ENCODE data around the gene INF2.

The INF2 gene

GRCh38 chr14:104697892-104698583 is 8.6 kb downstream of the INF2 start:
- no peak overlapping the region for H3K4me3 ChIP-seq (ENCODE audit: low read length)
- DNase-seq (ENCODE audit: low read depth), result no peak
- TF ChIP-seq, protein P1, sequence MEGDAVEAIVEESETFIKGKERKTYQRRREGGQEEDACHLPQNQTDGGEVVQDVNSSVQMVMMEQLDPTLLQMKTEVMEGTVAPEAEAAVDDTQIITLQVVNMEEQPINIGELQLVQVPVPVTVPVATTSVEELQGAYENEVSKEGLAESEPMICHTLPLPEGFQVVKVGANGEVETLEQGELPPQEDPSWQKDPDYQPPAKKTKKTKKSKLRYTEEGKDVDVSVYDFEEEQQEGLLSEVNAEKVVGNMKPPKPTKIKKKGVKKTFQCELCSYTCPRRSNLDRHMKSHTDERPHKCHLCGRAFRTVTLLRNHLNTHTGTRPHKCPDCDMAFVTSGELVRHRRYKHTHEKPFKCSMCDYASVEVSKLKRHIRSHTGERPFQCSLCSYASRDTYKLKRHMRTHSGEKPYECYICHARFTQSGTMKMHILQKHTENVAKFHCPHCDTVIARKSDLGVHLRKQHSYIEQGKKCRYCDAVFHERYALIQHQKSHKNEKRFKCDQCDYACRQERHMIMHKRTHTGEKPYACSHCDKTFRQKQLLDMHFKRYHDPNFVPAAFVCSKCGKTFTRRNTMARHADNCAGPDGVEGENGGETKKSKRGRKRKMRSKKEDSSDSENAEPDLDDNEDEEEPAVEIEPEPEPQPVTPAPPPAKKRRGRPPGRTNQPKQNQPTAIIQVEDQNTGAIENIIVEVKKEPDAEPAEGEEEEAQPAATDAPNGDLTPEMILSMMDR (conservative IDR thresholded peaks at IDR 0.05; ENCODE audit: low read depth, low read length), result no peak

DNA sequence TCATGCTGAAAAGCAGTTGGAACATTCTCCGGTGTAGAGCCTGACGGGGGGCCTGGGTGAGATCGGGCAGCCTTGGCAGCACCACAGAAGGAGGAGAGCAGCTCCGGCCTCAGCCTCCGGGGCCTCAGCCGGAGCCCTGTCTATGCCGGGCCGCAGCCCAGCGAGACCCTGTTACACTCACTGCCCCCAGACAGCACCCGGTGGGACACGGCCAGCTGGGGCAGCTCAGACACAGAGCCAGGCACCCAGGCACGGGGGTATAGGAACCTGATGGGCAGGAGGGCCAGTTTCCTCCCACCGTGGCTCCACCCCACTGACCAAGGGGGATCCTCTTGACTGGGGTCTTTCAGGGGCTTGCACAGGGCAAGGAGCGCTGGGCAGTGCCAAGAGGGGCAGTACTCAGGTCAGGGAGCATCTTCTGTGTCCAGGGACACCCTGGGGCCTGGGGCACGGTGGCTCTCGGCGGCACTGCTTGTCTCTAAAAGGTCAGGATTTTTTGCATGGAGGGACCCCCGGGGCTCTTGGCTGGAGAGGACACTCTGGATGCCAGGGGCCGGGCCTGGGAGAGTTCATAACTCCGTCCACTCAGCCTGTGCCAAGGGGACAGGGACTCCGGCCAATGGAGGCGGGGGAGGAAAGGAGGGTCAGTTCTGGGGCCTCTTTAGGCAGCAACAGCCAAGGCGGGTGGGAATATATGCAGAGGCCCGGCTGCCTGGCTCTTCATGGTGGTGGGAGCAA is 9.4 kb downstream of the INF2 start:
- DNase-seq (ENCODE audit: low read depth), result no peak
- H3K4me3 ChIP-seq (ENCODE audit: low read length), result no peak overlapping the region

GRCh38 chr14:104699426-104699748 is 10.0 kb downstream of the INF2 start:
- TF ChIP-seq, protein P1 (conservative IDR thresholded peaks at IDR 0.05; ENCODE audit: low read depth, low read length), result no peak
- DNase-seq (ENCODE audit: low read depth), result no peak
- no peak overlapping the region for H3K4me3 ChIP-seq (ENCODE audit: low read length)

More for the DNA sequence above, 9.4 kb downstream of the INF2 start:
- TF ChIP-seq, protein P1 (conservative IDR thresholded peaks at IDR 0.05; ENCODE audit: low read depth, low read length), result no peak

DNA sequence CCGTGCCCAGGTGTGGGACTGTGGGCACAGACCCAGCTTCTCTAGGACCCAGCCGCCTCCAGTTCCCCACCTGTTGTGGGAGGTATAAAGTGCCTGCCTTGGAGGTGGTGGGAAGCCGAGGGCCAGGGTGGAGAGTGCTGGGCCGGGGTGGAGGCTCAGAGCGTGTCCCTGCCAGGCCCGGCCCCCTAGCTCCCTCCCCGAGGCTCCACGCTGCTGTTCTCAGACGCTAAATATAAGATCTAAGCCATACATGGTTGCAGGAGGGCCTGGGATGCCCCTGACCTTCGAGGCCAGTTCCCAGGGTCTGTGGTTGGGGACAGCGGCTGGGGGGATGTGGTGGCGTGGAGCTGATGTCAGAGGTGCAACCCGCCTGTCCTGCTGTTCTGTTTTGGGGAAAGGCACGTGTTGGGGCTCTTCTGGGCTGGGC is 10.8 kb downstream of the INF2 start:
- TF ChIP-seq, protein P1 (conservative IDR thresholded peaks at IDR 0.05; ENCODE audit: low read depth, low read length), result no peak
- no peak overlapping the region for H3K4me3 ChIP-seq (ENCODE audit: low read length)
- DNase-seq (ENCODE audit: low read depth), result no peak

DNA sequence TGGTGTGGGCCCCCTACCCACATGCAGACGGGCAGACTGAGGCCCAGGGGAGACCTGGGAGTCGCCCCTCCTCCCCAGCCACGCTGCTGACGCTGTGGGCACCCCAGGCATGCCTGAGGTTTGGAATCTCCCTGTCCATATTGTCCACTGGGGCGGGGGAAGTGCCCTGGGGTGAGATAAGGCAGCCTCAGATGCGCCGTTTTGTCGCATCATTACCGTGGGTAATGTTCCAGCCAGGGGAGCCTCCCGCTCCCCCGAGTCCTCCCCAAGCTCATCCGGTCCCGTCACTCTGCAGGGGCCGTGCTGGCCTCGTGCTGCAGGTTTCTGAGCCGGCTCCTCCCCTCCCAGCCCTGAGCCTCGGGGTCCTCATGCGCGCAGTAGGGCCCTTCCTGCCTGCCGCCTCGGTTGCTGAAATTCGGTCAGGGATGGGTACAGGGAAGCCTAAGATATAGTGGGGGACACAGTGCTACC is 11.4 kb downstream of the INF2 start:
- TF ChIP-seq, protein P1 (conservative IDR thresholded peaks at IDR 0.05; ENCODE audit: low read depth, low read length), result no peak
- no peak for DNase-seq (ENCODE audit: low read depth)
- no peak overlapping the region for H3K4me3 ChIP-seq (ENCODE audit: low read length)

DNA sequence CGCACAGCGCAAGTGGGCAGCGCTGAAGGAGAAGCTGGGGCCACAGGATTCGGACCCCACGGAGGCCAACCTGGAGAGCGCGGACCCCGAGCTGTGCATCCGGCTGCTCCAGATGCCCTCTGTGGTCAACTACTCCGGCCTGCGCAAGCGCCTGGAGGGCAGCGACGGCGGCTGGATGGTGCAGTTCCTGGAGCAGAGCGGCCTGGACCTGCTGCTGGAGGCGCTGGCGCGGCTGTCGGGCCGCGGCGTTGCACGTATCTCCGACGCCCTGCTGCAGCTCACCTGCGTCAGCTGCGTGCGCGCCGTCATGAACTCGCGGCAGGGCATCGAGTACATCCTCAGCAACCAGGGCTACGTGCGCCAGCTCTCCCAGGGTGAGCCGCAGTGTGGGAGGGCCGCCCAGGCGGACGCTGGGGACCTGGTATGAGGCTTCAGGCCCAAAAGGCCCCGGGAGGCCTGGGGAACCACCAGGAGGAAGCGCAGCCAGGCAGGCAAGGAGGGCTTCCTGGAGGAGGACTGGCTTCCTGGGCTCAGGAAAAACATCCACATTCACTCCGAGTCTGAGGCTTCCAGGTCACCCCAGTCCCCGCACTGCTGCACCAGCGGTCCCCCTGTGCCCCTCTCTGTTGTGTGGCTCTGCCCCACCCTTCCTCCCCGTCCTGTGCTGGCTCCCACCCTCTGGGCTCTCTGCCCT is 12.1 kb downstream of the INF2 start:
- no peak for DNase-seq (ENCODE audit: low read depth)
- TF ChIP-seq, protein P1 (conservative IDR thresholded peaks at IDR 0.05; ENCODE audit: low read depth, low read length), result no peak

More for the DNA sequence above, 12.1 kb downstream of the INF2 start:
- no peak overlapping the region for H3K4me3 ChIP-seq (ENCODE audit: low read length)

Measured in retinal pigment epithelial cell (primary cell).